ENCODE data around the gene LDLRAD4.

GRCh38 chr18:13243363-13243762 is 24.8 kb downstream of the LDLRAD4 start:
- no peak for TF ChIP-seq CTCF (IDR thresholded peaks at IDR 0.05)
- TF ChIP-seq POLR2A (IDR thresholded peaks at IDR 0.05): no peak
